SH-SY5Y (cell line): Measurements from ENCODE around the gene RAB6B.

Experiments used
- GATA2 ChIP-seq: IDR thresholded peaks from 2 replicates; pipeline ENCODE4 v1.6.1; 2011; ENCODE audit warnings: mild to moderate bottlenecking, low read depth, low read length
- GATA3 ChIP-seq: IDR thresholded peaks from 2 replicates; pipeline ENCODE4 v1.6.1; 2011; ENCODE audit warnings: low read depth, mild to moderate bottlenecking, low read length, moderate library complexity

DNA sequence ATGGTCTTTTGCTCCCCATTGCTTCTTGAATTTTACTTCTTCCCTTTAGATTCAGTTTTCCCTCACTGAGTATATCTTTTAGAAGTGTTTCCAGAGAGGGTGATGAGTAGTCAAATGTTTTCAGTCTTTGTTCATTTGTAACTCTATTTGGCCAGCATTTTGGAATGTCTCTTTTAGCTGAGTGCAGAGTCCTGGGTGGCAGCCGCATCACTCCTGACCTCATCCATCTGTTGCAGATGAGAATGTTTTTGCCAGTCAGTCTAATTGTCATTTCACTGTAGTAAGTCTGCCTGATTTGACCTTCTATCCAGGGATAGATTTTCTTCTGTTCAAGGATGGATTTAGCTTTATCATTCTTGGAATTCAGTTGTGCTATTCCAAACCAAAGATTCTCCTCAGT is 82.8 kb downstream of the RAB6B start:
- no peak for TF ChIP-seq GATA2
- no peak for TF ChIP-seq GATA3
